ENCODE measurements around the gene CLSTN1. TPM values are rescaled to one million over a fixed set of nuclear protein-coding genes. Genes with fewer than 3 reads are reported as not detected.
"Not testable (repeated sequence)": the region's sequence is repeated elsewhere in the genome, so short reads cannot be mapped to it uniquely, and the experiment has no call there.

Gene CLSTN1
- polyA plus RNA-seq, 3 donors, result 143 to 163 (median 161) TPM

DNA sequence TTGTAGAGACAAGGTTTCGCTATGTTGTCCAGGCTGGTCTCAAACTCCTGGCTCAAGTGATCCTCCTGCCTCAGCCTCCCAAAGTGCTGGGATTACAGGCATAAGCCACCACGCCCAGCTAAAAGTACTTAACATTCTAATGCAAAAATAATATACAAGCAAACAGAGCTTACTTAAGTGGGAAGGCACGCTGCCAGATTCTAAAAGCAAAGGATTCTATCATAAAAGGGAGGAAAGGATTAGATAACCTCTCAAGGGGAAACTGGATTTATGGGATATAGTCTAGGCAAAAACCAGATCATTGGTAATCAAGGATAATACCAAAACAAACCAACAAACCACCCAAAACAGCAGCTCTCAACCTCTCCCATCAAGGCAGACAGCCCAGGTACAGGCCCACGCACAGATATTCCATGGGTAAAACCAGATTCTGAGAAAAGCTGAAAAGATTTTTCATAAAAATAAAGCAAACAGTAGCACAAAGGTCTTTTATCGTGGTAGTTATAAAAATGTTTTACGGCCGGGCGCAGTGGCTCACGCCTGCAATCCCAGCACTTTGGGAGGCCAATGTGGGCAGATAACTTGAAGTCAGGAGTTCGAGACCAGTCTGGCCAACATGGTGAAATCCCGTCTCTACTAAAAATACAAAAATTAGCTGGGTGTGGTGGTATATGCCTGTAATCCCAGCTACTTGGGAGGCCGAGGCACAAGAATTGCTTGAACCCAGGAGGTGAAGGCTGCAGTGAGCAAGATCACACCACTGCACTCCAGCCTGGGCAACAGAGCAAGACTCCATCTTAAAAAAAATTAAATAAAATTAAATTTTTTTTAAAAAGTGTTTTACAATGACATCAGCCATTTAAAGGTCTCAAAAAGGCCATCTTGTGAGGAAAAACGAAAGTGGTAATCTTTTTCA, 20.5 kb downstream of the CLSTN1 start:
- DNase-seq, result not testable (repeated sequence)

DNA sequence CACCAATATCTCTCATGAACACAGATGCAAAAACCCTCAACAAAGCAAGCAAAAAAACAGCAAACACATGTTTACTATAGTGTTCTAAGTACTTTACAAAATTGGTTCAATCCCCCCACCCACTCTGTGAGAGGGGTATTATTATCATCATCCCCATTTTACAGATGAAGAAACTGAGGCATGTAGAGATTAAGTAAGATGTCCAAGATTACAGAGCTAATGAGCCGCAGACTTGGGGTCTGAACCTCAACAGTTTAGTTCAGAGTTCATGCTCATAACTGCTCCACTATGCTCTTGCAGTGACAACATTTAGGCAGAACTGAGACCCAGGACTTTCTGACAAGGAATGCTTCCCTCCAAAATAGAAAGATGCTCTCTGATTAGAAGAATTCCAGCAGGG, 21.9 kb downstream of the CLSTN1 start:
- no peak for DNase-seq

DNA sequence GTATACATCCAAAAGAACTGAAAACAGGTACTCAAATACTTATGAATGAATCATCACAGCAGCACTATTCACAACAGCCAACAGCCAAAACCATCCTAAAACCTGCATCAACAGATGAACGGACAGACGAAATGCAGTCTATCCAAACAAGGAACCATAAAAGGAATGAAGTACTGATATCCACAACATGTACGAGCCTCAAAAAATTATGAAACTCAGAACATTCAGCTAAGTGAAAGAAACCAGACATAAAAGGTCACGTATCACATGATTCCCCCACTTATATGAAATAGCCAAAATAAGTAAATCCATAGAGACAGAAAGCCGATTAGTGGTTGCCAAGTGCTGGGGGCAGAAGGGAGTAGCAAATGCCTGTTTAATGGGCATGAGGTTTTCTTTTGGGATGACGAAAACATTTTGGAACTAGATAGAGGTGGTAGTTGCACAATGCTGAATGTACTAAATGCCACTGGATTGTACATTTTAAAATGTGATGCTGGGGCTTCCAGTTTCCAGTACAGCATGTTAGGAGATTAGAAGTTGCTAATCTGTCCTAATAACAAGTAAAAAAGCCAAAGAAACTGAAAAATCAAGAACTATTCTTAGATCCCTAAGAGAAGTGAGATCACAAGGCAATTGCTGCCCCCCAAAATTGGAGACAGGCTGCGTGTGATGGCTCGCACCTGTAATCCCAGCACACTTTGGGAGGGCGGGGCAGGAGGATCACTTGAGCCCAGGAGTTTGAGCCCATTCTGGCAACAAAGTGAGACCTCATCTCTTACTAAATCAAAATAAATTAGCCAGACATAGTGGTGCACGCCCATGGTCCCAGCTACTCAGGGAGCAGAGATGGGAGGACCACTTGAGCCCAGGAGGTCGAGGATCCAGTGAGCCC, 25.3 kb downstream of the CLSTN1 start:
- DNase-seq, result no peak

DNA sequence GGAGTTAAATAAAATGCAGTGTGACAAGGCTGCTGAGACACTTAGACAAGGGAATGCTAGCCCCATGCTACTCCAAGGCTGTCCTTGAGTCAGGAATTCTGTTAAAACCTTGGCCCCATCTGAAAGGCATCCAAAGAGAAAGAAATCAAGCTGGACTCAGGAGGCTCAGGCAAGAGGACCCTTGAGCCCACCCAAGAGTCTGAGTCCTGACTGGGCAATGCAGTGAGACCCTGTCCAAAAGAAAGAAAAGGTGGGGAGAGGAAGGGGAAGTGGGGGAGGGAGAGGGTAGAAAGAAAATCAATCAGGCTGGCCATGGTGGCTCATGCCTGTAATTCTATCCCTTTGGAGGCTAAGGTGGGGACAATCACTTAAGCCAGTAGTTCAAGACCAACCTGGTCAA, 26.7 kb downstream of the CLSTN1 start:
- DNase-seq, result no peak

DNA sequence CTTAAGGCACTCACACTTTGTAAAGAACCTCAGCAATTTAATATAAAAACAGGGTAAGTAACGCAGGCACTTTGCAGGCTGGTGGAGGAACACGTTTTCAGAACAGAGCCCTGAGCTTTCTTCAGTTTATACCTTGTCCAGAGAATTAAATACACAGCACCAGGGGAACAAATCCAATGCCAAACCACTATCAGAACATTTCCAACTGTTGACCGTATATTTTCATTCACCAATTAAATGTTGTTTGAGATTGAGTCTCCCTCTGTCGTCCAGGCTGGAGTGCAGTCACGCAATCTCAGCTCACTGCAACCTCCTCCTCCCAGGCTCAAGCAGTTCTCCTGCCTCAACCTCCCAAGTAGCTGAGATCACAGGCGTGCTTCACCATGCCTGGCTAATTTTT, 29.7 kb downstream of the CLSTN1 start:
- no peak for DNase-seq

DNA sequence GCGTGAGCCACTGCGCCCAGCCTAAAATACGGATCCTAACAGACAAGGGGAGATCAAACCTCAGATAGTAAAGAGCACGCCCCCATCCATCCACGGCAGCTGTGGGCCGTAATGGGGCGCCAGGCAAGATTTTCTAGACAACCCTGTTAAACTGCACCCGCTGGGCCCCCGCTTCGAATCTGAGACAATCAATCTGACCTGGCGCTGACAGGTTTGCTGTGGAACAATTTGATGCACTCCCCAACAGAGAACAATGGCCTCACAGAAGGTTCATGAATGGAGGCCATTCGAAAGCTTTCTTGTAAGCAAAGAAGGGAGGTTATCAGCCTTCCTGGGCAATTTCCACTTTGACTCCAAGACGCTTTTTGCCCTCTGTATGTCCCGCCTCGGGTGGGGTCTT, 30.5 kb downstream of the CLSTN1 start:
- no peak for DNase-seq

DNA sequence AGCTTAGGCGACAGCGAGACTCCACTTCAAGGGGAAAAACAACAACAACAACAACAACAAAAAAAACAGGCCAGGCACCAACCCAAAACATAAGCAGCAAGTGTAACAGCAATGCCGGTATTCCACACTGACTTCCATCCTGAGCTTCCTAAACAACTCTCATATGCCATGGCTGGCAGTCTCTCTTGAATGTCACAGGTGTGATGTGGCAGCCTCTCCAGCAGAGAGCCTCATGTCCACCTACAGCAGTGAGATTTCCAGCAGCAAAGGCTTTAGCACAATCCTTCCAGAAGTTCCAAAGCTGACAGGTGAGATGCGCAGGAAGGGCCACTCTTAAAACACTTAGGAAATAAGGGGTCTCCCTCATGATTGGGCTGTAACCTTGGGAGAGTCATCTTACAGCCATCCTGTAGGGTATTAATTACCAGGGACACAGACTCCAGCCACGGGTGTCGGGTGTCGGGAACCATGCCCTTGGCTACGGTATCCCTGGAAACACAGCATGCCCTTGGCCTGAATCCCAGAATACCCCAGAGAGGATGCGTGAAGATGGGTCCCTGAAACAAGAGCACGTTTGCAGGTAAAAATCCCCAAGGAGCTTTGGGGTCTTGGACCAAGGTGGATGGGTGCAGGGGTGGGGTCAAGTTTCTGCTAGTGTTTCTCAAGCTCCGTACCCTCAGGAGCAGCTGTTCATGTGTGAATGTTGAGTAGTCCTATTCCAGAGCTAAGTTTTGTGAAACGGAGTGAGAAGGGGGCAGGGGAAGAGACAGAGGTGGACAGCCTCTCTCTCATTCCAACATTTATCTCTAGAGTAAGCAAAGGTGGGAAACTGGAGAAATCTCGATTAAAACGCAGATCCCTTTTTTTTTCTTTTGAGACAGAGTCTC, 31.4 kb downstream of the CLSTN1 start:
- peak; percentile 78 for DNase-seq

DNA sequence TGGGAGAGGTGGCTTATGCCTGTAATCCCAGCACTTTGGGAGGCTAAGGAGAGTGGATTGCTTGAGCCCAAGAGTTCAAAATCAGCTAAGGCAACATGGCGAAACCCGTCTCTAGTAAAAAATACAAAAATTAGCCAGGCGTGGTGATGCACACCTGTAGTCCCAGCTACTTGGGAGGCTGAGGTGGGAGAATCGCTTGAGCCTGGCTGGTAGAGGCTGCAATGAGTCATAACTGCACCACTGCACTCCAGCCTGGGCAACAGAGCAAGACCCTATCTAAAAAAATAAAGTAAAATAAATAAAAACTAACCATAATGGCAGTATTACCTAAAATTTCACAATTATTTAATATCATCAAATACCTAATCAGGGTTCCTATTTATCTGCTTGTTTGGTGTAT, 34.1 kb downstream of the CLSTN1 start:
- not testable (repeated sequence) for DNase-seq

DNA sequence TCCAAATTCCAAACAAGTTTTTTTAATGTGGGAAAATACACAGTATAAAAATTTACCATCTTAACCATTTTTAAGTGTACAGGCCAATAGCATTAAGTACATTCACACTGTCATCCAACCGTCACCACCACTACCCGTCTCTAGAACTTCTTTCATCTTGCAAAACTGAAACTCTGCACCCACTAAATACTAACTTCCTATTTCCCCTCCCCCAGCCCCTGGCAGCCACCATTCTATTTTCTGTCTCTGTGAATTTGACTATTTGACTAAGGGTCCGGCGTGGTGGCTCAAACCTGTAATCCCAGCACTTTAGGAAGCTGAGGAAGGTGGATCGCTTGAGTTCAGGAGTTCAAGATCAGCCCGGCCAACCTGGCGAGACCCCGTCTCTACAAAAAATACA, 36.1 kb downstream of the CLSTN1 start:
- DNase-seq, result no peak

DNA sequence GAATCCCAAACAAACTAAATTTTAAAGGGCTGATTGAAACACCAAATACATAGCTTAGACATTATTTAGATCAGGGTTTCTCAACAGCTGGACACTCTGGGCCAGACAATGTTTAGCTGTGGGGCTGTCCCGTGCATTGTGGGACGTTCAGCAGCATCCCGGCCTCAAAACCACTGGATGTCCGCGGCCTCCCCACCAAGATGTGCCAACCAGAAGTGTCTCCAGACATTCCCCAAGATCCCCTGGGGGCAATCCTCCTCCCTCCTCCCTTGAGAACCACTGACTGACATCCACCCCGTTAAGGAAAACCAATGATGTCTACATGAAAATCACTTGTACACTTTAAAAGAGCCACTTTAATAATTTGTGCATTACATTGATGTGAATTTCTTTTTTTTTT, 38.4 kb downstream of the CLSTN1 start:
- DNase-seq, result no peak

DNA sequence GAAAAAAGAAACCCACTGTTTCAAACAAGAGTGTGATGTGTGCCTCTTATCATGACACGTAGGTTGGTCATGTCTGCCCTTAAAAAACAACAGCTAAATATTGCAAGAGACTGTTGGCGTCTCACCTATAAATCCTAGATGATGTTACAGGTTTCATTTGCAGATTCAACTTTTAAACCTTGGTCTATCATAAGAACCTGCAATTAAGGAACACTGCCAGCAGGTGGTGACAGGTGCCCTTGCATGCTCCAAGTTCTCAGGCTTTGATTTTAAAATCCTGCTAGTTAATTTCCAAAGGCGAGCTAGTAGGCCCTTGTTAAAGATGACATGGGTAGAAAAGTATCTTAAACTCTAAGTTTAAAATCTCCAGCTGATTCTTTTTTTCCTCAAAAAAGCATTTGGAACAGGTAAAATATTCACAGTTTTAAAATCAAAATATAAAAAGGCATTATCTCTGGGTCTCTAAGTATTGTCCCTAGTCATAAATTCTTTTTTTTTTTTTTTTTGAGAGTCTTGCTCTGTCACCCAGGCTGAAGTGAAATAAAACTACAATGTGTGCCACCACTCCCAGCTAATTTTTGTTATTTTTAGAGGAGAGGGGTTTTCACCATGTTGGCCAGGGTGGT, 39.1 kb downstream of the CLSTN1 start:
- peak; percentile 61 for DNase-seq

DNA sequence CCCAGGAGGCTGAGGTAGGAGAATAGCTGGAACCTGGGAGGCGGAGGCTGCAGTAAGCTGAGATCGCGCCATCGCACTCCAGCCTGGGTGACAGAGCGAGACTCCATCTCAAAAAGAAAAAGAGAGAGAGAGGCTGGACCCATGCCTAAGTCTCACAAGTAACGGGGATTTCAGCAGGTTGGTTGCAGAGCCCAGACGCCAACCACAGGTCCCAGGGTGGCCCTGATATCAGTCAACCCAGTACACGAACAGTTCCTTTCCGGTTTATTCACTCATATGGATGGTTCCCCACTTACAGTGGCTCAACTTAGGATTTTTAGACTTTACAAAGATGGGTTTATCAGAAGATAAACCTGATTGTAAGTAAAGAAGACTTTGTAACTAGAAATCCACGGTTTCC, 40.9 kb downstream of the CLSTN1 start:
- no peak for DNase-seq

DNA sequence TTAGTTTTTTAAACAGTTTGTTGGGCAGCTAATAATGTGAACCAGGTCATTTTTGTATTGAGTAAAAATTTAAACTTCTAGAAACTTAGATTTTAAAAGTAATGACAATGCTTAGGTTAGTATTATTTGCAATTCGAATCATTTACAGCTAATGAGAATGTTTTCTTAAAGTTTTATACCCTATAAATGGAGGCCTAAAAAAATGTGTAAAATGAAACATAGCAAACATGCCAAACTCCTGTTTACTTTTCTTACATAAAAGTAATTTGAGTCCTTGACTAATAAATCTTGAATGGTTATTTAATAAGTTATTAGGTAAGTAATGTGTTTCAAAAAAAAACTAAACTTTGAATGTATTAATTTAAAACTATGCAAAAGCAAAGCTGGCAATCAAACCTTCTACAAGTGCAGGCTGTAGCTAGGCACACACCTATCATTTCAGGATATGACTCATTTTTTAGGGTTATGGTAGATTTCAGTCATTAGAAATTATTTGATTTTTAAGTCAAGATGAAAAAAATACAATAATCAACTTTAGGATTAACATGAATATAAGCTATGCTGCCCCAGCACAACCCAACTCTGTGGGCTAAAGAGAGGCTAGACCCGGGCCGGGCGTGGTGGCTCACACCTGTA, 41.5 kb downstream of the CLSTN1 start:
- DNase-seq, result no peak

DNA sequence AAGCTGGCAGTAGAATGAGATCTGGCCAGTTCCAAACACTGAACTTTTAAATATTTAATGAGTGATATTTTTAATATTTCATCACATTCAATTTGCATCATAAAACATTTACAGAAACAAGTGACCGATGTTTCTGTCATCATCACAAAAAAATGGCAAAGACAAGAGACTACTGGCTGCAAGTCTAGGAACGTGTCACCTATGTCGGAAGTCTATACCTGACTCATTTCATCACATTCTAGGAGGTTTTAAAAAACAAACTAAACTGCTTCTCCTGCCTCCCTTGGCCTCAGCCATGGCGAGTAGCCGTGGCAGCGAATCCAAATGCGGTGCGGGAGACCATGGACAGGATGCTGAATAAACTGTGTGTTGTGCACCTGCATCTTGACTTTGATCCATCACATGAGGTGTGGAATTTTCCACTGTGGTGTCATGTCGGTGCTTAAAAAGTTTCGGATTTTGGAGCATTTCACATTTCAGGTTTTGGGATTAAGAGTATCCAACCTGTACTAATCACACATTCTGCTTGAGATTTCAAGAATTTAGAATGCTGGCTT, 43.1 kb downstream of the CLSTN1 start:
- no peak for DNase-seq

DNA sequence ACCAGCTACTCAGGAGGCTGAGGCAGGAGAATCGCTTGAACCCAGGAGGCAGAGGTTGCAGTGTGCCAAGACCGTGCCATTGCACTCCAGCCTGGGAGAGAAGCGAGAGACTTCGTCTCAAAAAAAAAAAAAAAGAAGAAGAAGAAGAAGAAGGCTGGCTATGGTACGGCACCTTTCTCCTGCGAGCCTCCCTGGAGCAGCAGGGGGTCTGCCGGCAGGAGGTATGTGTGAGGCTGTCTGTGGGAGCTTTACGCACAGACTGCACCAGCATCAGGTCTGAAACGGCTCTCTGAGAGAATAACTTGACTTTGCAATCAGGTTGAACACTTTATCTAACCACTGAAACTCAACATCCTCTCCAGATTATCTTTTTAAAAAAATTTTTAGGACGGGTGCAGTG, 44.9 kb downstream of the CLSTN1 start:
- DNase-seq, result no peak

DNA sequence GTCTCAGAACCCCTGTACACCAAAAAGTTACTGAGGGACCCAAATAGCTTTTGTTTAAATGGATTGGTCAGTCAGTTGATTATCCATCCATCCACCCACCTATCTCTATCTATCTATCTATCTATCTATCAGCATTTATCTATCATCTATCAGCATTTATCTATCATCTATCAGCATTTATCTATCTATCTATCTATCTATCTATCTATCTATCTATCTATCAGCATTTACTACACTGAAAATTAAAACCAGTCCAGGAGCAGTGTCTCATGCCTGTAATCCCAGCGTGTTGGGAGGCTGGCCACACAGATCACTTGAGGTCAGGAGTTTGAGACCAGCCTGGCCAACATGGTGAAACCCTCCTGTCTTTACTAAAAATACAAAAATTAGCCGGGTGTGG, 47.1 kb downstream of the CLSTN1 start:
- no peak for DNase-seq

DNA sequence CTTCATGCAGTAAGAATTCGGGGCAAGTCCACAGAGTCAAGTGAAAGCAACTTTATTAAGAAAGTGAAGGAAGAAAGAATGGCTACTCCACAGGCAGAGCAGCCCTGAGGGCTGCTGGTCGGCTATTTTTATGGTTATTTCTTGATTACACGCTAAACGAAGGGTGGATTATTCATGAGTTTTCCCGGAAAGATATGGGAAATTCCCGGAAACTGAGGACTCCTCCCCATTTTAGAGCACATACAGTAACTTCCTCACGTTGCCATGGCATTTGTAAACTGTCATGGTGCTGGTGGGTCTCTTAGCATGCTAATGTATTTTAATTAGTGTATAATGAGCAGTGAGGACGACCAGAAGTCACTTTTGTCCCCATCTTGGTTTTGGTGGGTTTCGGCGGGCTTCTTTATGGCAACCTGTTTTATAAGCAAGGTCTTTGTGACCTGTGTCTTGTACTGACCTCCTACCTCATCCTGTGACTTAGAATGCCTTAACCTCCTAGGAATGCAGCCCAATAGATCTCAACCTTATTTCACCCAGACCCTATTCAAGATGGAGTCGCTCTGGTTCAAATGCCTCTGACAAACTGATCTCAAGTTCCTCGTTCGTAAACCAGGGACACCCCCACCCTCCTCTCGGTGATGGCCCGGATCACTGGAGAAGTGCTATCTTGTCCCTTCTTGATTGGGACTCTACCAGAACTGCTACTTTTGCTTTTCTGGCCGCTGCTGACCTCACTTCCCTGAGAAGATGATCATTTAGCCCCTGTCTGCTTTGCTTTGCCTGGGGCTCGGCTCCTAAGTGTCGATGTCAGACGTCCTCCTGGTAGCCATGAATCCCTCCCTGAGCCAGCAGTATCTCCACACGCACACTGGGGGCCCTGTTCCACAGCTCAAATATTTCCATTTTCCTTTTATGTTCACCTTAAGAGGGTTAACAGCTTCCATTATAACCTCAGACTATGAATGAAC, 48.8 kb downstream of the CLSTN1 start:
- no peak for DNase-seq

DNA sequence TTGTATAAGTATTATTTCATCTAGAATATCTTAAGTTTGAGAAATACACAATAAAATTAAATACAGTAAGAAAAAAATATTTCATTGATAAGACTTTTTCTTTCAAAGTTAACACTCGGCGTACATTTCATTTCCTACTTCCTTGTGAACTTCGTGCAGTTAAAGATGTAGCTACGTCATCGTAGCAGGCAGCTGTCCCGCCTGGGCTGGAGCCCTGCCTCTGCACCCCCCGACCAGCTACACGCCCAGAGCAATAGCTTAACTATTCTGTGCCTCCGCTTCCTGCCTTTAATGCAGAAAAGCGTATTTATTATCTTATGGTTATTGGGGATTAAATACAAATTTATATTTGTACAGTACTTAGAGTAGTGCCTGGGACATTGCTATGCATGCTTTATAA, 53.5 kb downstream of the CLSTN1 start:
- no peak for DNase-seq

DNA sequence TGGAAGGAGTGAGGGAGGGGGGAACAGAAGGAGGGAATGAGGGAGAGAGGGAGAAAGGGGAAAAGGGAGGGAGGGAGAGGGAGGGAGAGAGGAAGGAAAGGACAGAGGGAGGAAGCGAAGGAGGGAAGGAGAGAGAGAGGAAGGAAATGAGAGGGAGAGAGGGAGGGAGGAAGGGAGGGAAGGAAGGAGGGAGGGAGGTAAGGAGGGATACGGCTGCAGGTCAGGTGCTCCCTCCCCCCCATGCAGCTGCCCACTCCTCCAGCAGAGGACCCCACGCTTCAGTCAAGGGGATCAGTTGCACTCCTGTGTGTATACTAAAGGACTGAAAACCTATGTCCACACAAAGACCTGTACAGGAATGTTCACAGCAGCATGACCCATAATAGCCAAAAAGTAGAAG, 54.8 kb downstream of the CLSTN1 start:
- DNase-seq, result no peak

Measured in renal pelvis (tissue), 4 donors.